ENCODE data around the gene TEK.

DNA sequence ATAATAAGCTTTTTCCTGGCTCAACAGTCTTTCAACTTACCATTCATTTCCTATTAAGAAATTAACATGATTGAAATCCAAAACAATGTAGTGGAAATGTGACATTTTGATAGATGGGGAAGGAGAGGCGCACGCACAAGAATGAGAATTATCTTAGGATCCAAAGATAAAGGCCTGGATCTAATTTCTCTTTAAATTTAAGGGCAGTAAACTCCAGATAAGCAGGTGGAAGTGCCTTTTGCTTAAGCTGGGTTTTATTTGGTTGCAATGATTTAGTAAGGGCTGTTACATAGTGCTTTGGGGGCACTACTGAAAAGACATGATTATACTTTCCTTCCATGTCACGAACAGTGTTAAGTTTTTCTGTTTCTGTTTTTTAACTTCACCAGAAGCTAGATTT, 170.6 kb downstream of the TEK start:
- TF ChIP-seq, protein P1, sequence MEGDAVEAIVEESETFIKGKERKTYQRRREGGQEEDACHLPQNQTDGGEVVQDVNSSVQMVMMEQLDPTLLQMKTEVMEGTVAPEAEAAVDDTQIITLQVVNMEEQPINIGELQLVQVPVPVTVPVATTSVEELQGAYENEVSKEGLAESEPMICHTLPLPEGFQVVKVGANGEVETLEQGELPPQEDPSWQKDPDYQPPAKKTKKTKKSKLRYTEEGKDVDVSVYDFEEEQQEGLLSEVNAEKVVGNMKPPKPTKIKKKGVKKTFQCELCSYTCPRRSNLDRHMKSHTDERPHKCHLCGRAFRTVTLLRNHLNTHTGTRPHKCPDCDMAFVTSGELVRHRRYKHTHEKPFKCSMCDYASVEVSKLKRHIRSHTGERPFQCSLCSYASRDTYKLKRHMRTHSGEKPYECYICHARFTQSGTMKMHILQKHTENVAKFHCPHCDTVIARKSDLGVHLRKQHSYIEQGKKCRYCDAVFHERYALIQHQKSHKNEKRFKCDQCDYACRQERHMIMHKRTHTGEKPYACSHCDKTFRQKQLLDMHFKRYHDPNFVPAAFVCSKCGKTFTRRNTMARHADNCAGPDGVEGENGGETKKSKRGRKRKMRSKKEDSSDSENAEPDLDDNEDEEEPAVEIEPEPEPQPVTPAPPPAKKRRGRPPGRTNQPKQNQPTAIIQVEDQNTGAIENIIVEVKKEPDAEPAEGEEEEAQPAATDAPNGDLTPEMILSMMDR (IDR thresholded peaks at IDR 0.05; ENCODE audit: low read depth, low read length), result no peak
- TF ChIP-seq EZH2phosphoT487 (IDR thresholded peaks at IDR 0.05; ENCODE audit: low read depth), result no peak

All from OCI-LY3 (cell line).